ENCODE data around the gene PITPNM1.
"Not testable (repeated sequence)": the region's sequence is repeated elsewhere in the genome, so short reads cannot be mapped to it uniquely, and the experiment has no call there.

Gene PITPNM1

GRCh38 chr11:67485873-67486361 lies 19.2 kb downstream of the PITPNM1 start:
- DNase-seq, result not testable (repeated sequence)

- no peak for DNase-seq
Measured at GRCh38 chr11:67484847-67485311, 20.3 kb downstream of the PITPNM1 start.

- DNase-seq, result no peak
Measured at GRCh38 chr11:67483831-67484665, 21.1 kb downstream of the PITPNM1 start.

GRCh38 chr11:67482827-67483798 lies 22.1 kb downstream of the PITPNM1 start, which contains the start of gene AIP:
Gene AIP, plus strand, starts transcription at chr11:67483026. Its CDS starts 133 bp downstream, at chr11:67483159.
- peak; percentile 86 for DNase-seq

- no peak for DNase-seq
Measured at GRCh38 chr11:67482275-67482826, 22.8 kb downstream of the PITPNM1 start.

GRCh38 chr11:67477344-67478050 lies 27.7 kb downstream of the PITPNM1 start:
- DNase-seq, result not testable (repeated sequence)

- DNase-seq, result not testable (repeated sequence)
Measured at GRCh38 chr11:67476692-67477091, 28.5 kb downstream of the PITPNM1 start.

GRCh38 chr11:67472882-67473281 lies 32.3 kb downstream of the PITPNM1 start:
- DNase-seq, result no peak

- no peak for DNase-seq
Measured at GRCh38 chr11:67470337-67471002, 34.7 kb downstream of the PITPNM1 start.

- no peak for DNase-seq
Measured at GRCh38 chr11:67469508-67469811, 35.7 kb downstream of the PITPNM1 start.

GRCh38 chr11:67468759-67469507 lies 36.2 kb downstream of the PITPNM1 start, which contains the start of gene TMEM134:
Gene TMEM134, minus strand, starts transcription at chr11:67469251. Its CDS starts 59 bp downstream, at chr11:67469192.
- DNase-seq, result no peak

- no peak for DNase-seq
Measured at GRCh38 chr11:67468456-67468758, 36.8 kb downstream of the PITPNM1 start.

- no peak for DNase-seq
Measured at GRCh38 chr11:67468056-67468455, 37.1 kb downstream of the PITPNM1 start.

GRCh38 chr11:67466962-67467771 lies 38.0 kb downstream of the PITPNM1 start:
- no peak for DNase-seq

- no peak for DNase-seq
Measured at GRCh38 chr11:67466367-67466766, 38.8 kb downstream of the PITPNM1 start.

- DNase-seq, result not testable (repeated sequence)
Measured at GRCh38 chr11:67465530-67465929, 39.6 kb downstream of the PITPNM1 start.

GRCh38 chr11:67465189-67465510 lies 40.0 kb downstream of the PITPNM1 start:
- DNase-seq, result no peak

- DNase-seq, result peak; percentile 76
Measured at GRCh38 chr11:67464411-67465188, 40.6 kb downstream of the PITPNM1 start.

- no peak for DNase-seq
Measured at GRCh38 chr11:67463680-67464410, 41.3 kb downstream of the PITPNM1 start.
